Activated CD8-positive, alpha-beta memory T cell treated with anti-CD3 and anti-CD28 coated beads for 24 hours (primary cell): Measurements from ENCODE around the gene IRX5.

Experiments
- DNase-seq: peaks from one replicate; pipeline ENCODE4 v3.0.0-alpha.2; 2020

Gene IRX5

GRCh38 chr16:54931120-54932014, 702 bp downstream of the IRX5 start:
- no peak for DNase-seq

- no peak for DNase-seq
Observed at GRCh38 chr16:54932021-54932660, 1.5 kb downstream of the IRX5 start.

GRCh38 chr16:54932737-54933254, 2.1 kb downstream of the IRX5 start:
- DNase-seq, result no peak

- no peak for DNase-seq
Observed at GRCh38 chr16:54933281-54934011, 2.8 kb downstream of the IRX5 start.

GRCh38 chr16:54934481-54935265, 4.0 kb downstream of the IRX5 start:
- no peak for DNase-seq

DNA sequence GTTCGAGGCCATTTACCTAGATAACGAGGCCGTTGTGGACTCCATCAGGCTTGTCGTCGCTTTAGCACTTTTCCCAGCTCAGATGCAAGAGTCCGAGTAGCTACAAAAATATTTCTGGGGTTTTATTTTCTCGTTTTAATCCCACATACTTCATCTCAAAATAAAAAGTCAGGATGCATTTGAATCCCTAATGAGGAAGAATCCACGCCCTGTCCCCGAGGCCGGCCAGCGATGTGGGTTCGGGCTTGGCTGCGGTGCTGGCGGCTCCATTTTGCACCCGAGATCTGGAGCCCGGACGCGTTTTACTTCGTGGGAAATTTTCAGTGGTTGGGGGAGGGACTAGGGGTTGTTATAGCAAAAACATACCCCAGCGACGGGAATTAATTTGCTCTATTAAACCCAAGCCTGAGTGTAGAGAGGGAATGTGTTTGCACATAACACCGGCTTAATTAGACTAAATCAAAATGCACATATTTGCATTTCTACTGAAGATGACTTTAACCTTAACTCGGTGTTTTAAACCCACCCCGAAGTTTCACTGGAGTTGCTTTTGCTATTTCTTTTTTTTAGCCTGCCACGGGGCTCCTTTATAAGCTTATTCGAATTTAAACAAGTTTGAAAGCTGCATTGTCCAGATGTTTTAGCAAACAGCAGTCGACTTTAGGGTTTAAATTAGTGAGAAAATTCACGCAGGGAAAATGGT, 4.8 kb downstream of the IRX5 start:
- DNase-seq, result no peak

DNA sequence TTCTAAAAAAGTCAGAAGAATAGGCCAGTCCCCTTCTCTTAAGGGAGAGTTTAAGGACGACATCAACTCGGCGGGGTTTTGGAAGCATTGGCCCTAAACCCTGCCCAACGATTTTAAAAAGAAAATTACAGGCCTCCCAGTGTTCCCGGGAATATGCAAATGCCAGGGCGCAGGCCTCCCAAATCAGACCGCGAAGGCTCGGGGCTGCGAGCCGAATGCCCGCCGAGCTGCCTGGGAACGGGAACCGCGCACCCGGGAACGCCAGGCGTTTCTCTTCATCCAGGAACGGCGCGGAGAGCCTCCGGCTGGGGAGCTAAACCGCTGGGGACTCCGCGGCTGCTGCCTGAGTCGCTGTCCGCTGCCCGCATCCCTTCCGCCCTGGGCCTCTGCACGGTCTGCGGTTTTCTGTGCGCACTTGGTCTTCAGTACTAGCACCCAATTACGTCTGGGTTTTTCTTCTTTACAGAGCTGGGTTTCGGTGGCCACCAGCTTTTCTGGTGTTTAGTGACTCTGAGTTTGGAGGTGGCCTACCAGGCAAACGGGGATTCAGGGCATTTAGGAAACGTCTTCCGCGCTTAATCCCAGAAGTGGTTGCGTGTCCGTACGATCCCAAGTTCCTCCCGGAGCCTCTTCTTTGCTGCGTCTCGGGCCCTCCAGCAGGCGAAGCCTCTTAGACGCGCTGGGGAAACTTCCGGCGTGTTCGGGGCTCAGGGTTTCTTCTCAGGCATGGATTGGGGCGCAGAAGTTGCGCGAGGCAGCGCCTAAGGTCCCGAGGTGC, 5.7 kb downstream of the IRX5 start:
- DNase-seq, result no peak

DNA sequence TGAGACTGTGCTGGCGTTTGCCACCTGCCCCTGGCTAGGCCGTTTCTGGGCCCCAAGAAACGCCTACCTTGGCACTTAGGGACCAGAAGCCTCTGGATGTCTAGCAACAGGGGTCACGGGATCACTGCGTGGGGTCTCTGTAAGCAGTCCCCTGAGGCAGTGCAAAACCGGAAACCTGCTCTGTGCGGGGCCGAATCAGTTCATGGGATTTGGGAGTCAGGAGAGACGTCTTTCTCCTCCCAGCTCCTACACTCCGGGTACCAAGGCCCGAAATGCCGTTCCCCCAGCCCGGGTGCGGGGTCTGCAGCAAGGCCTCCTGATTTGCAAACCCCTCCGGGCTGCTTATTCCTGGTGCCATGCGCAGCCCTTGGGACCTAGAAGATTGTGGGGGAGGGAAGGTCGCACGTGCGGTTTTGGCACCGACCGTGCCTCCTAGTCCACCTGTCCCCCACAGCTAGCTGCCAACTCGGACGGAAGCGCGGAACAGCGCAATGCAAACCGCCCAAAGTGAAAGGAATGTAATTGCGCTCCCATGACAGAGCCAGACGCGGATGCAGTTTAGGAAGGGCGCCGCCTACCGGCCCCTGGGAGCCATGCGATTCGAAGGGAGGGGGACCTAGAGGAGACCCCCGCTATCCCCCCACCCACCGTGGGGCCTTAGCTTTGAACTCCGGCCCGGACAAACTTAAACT, 6.5 kb downstream of the IRX5 start:
- no peak for DNase-seq

DNA sequence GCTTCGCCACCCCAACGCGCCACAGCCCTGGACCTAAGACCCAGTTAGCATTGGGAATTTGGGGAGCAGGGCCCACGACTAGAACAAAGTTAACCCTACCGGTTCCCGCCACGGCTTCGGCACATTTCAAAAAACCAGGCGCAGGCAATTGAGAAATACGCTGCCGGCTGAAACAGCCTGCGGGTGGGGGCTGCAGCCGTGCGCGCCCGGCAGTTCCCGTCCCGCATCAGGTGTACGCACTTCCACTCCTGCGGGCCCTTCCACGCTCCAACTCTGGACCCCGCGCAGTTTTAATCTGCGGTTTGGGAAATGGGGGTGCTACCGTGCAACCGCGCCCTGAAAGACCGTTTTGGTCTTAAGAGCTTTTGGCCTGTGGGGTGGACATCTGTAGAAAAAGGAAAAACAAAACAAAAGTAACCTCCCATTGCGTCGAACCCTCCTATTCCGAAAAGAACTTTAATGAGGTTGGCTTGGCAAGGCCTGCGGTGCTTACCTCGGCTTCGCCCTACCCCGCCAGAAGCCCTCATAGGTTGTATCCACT, 7.1 kb downstream of the IRX5 start:
- no peak for DNase-seq

DNA sequence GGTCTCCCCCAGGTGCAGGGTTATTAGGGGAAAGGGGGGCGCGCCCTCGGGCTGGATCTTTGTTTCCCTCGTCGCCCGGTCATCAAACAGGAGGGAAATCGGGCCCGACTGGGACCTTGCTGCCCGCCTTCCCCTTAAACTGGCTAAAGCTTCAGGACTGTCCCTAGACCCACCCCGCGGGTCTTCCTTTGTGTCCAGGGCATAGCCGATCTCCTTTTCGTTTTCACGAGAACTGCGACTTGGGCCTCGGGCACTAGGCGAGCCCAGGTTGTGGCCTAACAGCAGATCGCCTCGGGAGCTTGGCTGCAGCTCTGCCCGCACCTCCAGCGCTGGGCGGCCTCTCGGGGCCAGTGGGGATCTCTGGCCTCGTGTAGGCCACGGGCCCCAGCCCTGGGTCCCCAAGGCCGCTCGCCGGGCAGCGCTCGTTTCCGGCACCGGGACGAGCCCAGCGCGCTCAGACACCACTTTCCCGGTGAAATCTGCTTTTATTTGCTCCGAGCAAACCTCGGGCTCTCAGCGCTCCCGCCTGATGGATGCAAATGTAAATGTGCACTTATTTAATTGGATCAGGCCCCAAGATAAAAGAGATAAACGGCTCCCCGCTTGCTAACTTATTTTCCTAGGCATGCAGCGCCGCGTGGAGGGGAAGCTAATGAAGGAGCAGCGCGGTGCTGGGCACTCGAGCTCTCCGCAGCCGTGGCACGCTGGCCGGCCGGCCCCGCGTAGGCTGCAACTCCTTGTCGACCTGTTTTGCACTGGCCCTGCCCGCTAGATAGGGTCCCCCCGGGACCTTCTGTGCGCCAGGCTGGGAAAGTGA, 7.8 kb downstream of the IRX5 start:
- DNase-seq, result no peak

- no peak for DNase-seq
Observed at GRCh38 chr16:54939029-54939346, 8.3 kb downstream of the IRX5 start.

- no peak for DNase-seq
Observed at GRCh38 chr16:54939510-54940278, 9.0 kb downstream of the IRX5 start.

GRCh38 chr16:54940279-54940604, 9.6 kb downstream of the IRX5 start:
- DNase-seq, result no peak

DNA sequence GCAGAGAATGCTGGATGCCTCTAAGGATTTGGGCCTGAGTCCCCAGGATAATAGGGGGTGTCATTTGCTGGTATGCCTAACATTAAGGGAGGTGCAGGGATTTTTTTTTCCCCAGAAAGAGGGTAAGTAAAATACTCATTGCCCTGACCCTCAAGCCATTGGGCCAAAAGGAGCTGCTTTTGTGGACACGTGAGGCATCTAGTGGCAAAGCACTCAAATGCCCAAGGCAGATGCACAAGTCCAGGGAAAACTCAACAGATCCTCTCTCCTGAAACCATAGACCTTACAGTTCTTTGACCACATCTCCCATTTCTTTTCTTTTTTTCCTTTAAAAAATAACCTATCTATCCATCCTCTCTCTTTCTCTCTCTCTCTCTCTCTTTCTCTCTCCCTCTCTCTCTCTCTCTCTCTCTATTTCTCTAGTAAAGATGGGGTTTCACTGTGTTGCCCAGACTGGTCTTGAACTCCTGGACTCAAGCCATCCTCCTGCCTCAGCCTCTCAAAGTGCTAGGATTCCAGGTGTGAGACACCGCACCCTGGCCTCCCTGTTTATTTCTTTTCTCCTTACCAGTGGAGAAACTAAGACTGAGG, 11.8 kb downstream of the IRX5 start:
- no peak for DNase-seq

DNA sequence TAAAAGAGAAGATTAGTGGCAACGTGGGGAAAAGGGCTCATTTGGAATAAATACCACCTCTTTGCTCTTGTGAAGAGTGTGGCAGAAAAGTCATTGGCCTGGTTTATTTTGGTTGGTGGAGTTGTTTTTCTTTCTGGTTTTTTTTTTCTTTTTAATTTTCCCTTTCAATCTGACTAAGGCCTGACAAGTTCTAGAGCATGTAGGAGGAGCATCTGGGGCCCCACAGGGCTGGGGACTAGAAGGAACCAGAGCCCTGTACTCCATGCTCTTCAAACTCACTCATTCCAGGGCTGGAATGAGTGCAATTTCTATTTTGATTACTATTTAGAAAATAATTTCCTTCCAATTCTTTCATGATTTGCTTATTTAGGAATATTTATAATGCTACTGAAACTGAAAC, 13.3 kb downstream of the IRX5 start:
- DNase-seq, result no peak

DNA sequence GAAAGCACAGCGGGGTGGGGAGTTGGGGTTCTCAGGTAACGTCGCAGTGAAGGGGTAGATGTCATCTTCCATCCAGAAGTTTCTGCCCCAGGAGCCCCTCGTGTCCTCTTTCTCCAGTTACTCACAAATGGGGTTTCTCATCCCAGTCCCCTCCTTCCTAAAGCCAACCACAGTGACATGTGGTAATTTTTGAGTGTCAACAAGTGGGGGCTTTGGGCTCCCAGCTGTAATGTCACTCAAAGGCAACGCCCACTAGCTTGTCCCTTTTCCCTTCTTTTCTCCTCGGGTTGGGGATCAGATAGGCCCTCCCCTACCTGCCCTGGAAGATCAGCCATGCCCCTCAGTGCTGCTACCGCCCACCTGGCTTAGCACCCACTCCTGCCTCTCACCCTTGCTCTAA, 14.4 kb downstream of the IRX5 start:
- DNase-seq, result no peak

DNA sequence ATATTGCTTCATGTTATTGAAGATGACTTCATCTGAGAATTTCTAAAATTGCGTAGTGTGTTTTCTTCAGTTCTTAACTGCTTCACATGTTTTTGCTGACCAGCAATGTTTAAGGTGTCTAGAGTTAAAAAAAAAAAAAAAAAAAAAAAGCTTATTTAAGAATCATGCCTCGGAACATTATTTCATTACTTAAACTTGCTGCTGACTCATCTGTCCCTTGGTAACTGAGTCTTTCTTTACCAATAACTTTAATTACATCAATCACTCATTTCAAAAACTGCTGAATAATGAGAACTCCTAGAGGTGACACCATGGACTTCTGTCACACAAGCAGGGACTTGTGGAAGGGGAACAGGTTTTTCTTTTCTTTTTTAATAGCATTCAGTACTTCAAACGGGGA, 16.2 kb downstream of the IRX5 start:
- no peak for DNase-seq

GRCh38 chr16:54947616-54948015, 17.0 kb downstream of the IRX5 start:
- no peak for DNase-seq

DNA sequence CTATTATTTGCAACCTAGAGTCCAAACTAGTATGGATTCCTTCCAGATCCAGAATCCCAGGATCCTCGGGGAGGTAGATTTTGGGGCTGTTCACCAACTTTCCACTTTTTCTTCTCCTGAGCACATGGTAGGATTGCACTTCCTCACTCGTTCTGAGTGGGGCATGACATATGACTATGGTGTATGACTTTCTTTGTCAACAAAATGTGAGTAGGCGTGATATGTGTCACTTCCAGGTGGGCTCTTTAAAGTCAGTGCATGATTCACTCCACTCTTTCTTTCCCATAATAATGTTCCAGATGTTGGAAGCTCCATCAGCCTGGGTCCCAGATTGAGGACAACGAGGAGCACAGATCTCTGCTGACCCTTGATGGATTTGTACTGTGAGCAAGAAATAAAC, 21.5 kb downstream of the IRX5 start:
- no peak for DNase-seq
